GM20431 (cell line): ENCODE results near the gene ADM.

Experiments used
- in situ Hi-C: fragments of 300-500 bp; cut with MseI, MboI; formaldehyde crosslinking; loops from one replicate; pipeline ENCODE4 v1.15.0; 2020; ENCODE audit warnings: low sequenced_read_pairs; ENCODE audit not compliant: unreplicated experiment

The ADM gene

GRCh38 chr11:10307400-10308200 is 2.7 kb downstream of the ADM start:
- in situ Hi-C loops: loop anchor here (25.0 kb wide), 2 partner anchors 95 to 445 kb away; no protein-coding TSS in a partner anchor

DNA sequence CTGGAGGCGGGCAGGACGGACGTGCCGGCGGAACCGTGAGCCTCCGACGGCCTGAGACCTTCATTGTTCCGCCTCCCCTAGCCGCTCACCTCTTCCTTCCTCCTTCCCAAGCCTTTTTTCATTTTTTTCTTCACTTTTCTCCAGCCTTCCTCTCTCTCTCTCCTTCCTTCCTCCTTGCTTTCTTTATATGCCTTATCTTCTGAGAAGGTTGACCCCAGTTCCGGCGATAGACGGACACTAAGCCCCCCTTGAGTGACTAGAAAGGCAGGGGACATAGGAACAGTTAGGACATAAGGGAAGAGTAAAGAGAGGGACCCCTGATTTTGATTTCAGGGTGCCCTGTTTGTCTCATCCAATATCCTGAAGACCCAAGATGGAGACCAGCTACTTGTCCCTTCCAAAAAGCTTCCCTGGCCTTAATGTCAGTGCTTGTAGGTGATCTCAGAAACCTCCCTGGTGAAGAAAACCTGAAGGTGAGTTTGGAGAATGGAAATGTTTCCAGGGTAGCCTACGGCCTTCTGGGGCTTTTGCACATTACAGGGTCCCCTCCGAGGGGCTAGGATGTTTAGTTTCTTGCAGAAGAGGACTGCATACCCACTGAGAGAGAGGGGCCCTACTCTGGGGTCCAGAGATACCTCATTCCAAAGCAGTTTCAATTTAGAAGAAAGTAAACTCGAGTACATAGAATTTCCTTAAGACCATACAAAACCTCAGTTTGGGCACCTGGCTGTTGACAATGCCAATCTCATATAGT is 3.5 kb downstream of the ADM start:
- in situ Hi-C loops: loop anchor here (25.0 kb wide), 2 partner anchors 96 to 446 kb away; no protein-coding TSS in a partner anchor

DNA sequence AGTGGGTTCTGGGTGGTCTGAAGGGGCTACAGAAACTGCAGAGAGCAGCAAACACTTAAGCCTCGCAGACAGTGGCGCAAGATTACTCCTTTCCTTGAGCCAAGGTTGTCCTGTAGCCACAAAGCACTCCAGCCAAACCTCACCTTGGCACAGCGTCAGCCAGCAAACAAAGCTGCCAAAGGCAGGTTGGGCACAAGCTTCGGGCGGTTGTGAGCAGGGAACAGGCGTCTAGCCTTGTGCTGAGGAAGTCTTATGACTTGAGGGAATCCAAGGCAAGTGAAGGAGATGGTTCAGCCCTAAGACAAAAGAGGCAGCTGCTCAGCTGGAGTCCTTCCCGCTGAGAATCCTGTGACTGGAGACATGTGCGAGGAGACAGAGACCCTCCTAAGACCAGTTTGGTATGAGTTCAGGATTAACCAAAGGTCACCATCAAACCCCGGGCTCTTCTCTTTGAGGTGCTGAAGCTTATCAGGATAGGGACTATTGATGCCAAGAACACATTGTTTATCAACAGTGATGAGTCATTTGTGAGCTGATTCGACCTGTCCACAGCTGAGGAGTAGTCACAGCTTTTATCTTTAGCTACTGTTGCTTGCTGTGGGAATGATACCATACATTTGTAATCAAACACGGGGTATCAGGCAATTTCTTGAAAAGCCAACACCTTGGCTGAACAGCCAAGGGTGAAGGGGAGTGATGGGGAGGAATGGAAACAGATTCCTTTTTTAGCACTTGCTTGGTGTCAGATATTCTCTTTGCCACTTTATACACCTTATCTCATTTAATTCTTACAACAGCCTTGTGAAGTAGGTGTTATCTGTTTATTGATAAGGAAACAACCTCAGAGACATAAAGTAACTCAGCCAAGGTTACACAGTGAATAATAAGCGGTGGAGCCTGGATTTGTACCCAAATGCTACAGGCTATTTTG is 4.6 kb downstream of the ADM start:
- in situ Hi-C loops: loop anchor here (25.0 kb wide), 2 partner anchors 97 to 447 kb away; no protein-coding TSS in a partner anchor

- in situ Hi-C loops: loop anchor here (25.0 kb wide), 2 partner anchors 98 to 448 kb away; no protein-coding TSS in a partner anchor
These were observed 5.5 kb downstream of the ADM start for GRCh38 chr11:10310301-10310841.

- in situ Hi-C loops: loop anchor here (25.0 kb wide), 2 partner anchors 100 to 450 kb away; no protein-coding TSS in a partner anchor
These were observed 6.9 kb downstream of the ADM start for GRCh38 chr11:10311802-10312201.

DNA sequence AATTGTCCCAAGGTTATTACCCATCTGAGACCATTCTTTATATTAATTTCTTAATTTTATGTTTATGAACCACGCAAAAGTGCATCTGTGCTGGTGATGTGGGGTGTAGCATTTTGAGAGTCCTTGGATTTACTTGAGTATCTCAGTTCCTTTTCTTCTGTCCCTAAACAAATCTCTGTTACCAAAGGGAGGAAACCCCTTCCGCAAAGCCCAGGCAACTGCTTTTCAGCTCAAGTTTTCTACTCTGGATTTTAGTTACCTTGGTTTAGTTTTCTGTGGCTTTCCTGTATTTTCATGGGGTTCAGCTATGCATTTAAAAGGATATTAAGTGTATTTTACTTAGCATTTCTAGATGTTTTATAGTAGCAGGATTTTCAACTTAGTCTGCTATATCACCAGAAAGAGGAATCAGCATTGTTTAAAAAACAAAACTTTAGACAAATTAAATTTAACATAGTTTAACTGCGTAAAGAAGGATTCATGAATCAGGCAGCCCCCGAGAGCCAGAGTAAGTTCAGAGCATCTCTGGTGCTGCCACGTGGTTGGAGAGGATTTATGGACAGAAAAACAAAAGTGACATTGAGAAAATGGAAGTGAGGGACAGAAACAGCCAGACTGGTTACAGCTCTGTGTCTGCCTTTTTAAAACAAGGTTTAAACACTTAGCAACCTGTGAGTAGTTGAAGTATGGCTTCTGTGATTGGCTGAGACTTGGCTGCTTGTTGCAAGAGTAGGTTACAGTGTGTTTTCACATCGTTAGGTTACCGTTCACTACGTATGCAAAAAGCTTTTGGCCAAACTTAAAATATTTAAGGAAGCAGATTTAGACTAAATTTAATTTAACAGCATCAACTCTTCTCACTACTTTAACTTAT is 9.6 kb downstream of the ADM start:
- in situ Hi-C loops: loop anchor here (25.0 kb wide), 2 partner anchors 102 to 452 kb away; no protein-coding TSS in a partner anchor

DNA sequence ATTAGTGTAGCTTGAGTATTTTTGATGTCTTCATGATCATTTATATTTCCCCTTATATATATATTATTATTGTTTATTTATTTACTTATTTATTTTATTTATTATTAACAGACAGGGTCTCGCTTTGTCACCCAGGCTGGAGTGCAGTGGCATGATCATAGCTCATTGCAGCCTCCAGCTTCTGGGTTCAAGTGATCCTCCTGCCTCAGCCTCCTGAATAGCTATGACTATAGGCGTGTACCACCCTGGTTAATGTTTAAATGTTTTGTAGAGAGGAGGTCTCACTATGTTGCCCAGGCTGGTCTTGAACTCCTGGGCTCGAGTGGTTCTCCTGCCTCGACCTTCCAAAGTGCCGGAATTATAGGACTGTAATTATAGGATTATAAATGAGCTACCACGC is 10.2 kb downstream of the ADM start:
- in situ Hi-C loops: loop anchor here (25.0 kb wide), 2 partner anchors 103 to 453 kb away; no protein-coding TSS in a partner anchor

DNA sequence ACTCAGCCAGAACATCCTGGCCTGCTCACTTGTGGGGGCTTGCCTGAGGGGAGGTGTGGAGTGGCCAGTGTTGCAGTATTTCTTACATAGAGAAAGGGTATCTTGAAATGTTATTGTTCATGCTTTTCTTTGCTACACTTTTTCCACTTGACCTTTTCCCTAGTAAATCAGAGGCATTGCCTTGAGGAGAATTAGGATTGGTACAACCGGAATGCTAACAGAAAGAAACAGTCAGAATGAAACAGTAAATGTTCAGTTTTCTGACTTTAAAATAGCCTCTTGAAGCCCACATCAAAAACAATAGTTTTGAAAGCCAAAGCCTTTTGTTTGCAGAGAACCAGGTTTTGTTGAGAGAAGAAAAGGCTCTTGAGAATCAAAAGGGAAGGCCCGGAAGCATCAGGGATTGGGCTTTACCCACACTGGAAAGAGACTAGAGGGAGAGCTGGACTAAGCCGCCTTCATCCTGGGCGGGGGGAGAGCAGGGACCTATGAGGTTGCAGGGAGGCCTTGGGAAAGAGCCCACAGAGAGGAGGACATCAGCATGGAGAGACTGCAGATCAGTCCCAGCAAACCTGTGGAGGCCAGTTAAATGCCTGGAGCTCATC is 12.4 kb downstream of the ADM start:
- in situ Hi-C loops: loop anchor here (25.0 kb wide), 2 partner anchors 105 to 455 kb away; no protein-coding TSS in a partner anchor

GRCh38 chr11:10317776-10318526 is 13.1 kb downstream of the ADM start:
- in situ Hi-C loops: loop anchor here (25.0 kb wide), 2 partner anchors 106 to 456 kb away; no protein-coding TSS in a partner anchor

DNA sequence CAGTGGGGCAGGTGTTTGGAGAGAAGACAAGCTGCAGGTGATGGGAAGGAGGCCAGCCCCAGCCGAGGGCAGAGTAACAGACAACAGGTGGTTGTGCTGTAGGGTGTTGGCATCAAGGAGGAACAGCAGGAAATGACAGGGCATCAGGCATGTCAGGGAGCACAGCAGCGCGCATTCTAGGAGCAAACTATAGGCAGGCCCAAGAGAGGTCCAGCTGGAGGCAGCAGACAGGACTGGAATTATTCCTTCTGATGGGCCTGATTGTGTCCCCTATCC is 13.6 kb downstream of the ADM start:
- in situ Hi-C loops: loop anchor here (25.0 kb wide), 2 partner anchors 106 to 456 kb away; no protein-coding TSS in a partner anchor

GRCh38 chr11:10319702-10320558 is 15.1 kb downstream of the ADM start:
- in situ Hi-C loops: loop anchor here (25.0 kb wide), 2 partner anchors 108 to 458 kb away; no protein-coding TSS in a partner anchor

DNA sequence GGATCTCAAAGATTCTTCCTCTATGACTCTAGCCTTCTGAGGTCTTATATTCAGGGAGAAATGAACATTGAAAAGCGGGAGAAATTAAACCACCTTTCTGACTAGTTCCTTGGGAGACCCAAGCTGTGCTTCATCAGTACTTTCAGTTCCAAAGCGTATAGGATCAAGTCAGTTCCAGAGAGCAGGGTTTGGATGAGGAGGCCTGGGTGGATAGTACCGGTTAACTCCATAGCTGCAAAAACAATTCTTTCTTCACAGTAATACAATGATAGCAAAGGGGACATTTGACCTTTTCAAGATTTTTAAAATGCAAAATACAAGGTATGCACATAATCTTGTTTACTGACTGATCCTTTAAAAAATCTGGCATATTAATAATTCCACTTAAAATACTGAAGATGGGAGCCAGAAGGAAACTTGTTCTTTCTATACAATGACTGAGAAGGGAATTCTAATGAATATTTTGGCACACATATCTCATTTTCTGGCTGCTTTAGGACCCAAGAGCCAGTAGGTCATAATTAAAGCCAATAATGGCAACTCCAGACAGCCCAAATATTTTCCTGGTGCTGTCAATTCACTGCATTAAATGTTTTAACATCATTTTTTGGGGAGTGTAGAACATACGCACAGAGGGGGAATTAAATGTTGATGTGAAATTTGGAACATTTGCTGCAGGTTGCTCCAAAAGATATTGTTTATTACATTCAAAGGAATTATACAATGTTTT is 16.0 kb downstream of the ADM start:
- in situ Hi-C loops: loop anchor here (25.0 kb wide), 2 partner anchors 109 to 459 kb away; no protein-coding TSS in a partner anchor

GRCh38 chr11:10322401-10322800 is 17.5 kb downstream of the ADM start:
- in situ Hi-C loops: loop anchor here (25.0 kb wide), 2 partner anchors 110 to 460 kb away; no protein-coding TSS in a partner anchor

DNA sequence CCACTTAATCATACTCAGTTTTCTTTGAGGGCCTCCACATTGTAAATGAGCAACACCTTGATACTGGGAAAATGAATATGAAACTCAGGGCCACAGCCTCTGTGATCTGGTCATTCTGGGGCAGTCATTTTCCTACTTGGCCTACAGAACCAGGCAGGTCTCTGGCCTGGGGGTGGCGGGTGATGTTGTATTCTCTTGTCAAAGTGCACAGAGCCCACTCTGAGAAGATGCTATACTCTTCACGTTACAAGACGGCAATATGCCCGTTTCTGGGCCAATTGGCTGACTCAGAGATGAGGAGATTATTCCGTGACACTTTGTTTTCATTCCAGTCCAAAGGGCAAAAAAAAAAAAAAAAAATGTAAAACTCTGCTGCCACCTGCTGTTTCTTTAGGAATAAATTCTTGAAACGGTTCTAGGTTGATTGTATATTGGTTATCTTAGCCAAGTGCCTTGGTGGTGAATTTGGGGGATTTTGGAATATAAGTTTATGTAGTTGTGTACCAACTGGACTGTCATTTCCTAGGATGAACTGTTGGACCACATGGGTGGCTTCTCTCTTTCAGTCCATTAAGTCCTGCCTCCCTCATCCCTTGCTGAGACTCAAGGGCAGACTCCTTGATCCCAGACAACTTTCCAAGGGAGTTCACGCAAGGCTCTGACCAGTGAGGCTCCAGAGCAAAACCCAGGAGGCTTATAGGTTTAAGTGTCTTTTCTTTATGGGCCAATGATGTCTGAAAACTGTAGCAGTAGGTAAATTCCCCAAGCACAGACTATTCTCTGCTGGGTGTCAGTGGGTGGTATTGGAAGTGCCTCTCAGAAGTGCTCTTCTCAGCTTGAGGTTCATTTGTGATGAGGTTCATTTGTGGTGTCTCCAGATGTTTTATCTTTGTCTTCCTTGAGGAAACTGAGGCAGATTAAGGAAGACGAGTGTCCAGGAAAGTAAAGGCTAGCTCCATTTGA is 18.2 kb downstream of the ADM start:
- in situ Hi-C loops: loop anchor here (25.0 kb wide), 2 partner anchors 111 to 461 kb away; no protein-coding TSS in a partner anchor
